ENCODE measurements around the gene GFM2. TPM values are rescaled to one million over a fixed set of nuclear protein-coding genes. Genes with fewer than 3 reads are reported as not detected.
A peak's percentile ranks its signal among the peaks of the same experiment; 100 is the strongest.

The GFM2 gene
- total RNA-seq, 1 donor from 2014 or later, result 32.0 TPM

DNA sequence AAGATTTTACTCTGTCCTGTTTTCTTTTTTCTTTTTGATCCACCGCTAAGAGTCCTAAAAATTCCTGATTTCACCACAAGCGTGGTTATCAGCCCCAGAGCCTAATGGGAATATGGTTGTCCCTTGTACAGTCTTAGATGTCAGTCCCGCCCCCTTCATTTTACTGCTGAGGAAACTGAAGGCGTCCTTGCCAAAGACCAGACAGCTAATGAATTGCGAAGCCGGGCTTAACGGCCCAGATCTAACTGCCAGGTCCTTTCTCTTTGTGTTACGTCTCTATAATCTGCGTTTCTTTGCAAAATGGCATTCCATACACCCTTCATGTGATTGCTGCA is 629 bp upstream of the GFM2 start:
- peaks cover 14% of the 10 kb centered on the region for H3K36me3 Mint-ChIP-seq
- H3K27ac Mint-ChIP-seq, result peak overlapping the region; percentile 91
- H3K9me3 Mint-ChIP-seq, result no peaks in the 10 kb centered on the region
- no peaks in the 10 kb centered on the region for H3K27me3 Mint-ChIP-seq
- H3K4me3 Mint-ChIP-seq, result peak overlapping the region; percentile 100
- DNase-seq (ENCODE audit: extremely low spot score, unreplicated experiment), result no peak
- H3K4me1 Mint-ChIP-seq (ENCODE audit: unreplicated experiment), result peaks cover 12% of the 10 kb centered on the region
- no peak for TF ChIP-seq CTCF (conservative IDR thresholded peaks at IDR 0.05)

- H3K27ac Mint-ChIP-seq, result peak overlapping the region; percentile 91
- no peaks in the 10 kb centered on the region for H3K9me3 Mint-ChIP-seq
- no peak for DNase-seq (ENCODE audit: extremely low spot score, unreplicated experiment)
- peak overlapping the region; percentile 100 for H3K4me3 Mint-ChIP-seq
- peaks cover 14% of the 10 kb centered on the region for H3K36me3 Mint-ChIP-seq
- H3K4me1 Mint-ChIP-seq (ENCODE audit: unreplicated experiment), result peaks cover 12% of the 10 kb centered on the region
- no peaks in the 10 kb centered on the region for H3K27me3 Mint-ChIP-seq
- peak; percentile 72 for TF ChIP-seq CTCF (conservative IDR thresholded peaks at IDR 0.05)
These were observed 484 bp downstream of the GFM2 start for GRCh38 chr5:74766418-74766848.

GRCh38 chr5:74765929-74766328 is 988 bp downstream of the GFM2 start:
- H3K9me3 Mint-ChIP-seq, result no peaks in the 10 kb centered on the region
- H3K4me3 Mint-ChIP-seq, result peak overlapping the region; percentile 100
- TF ChIP-seq CTCF (conservative IDR thresholded peaks at IDR 0.05), result no peak
- peaks cover 14% of the 10 kb centered on the region for H3K36me3 Mint-ChIP-seq
- H3K27me3 Mint-ChIP-seq, result no peaks in the 10 kb centered on the region
- no peak for DNase-seq (ENCODE audit: extremely low spot score, unreplicated experiment)
- H3K27ac Mint-ChIP-seq, result peak overlapping the region; percentile 91
- H3K4me1 Mint-ChIP-seq (ENCODE audit: unreplicated experiment), result peaks cover 12% of the 10 kb centered on the region

- TF ChIP-seq CTCF (conservative IDR thresholded peaks at IDR 0.05), result no peak
- H3K4me3 Mint-ChIP-seq, result peak overlapping the region; percentile 100
- peaks cover 9% of the 10 kb centered on the region for H3K36me3 Mint-ChIP-seq
- H3K27ac Mint-ChIP-seq, result peak overlapping the region; percentile 83
- peaks cover 12% of the 10 kb centered on the region for H3K4me1 Mint-ChIP-seq (ENCODE audit: unreplicated experiment)
- no peaks in the 10 kb centered on the region for H3K9me3 Mint-ChIP-seq
- no peak for DNase-seq (ENCODE audit: extremely low spot score, unreplicated experiment)
- H3K27me3 Mint-ChIP-seq, result no peaks in the 10 kb centered on the region
These were observed 1.7 kb downstream of the GFM2 start for GRCh38 chr5:74765201-74765600.

DNA sequence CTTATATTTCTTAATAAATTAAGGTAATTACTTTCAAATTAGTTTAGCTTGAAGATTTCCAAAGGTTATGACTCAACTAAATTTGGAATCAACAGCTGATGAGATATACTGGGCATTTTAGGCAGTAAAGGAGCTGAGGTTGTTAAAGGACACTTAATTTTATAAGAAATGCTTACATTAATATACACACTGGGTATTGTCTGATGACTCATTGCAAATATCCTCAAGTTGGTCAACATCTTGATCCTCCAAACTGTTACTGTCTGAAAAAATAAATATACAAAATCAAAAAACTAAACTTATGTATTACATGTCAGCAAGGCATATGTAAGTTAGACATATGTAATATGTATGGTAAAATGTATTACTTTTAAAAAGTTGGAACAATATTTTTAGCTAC is 3.4 kb downstream of the GFM2 start:
- DNase-seq (ENCODE audit: extremely low spot score, unreplicated experiment), result no peak
- no peaks in the 10 kb centered on the region for H3K27me3 Mint-ChIP-seq
- H3K4me1 Mint-ChIP-seq (ENCODE audit: unreplicated experiment), result peaks cover 12% of the 10 kb centered on the region
- peaks cover 6% of the 10 kb centered on the region for H3K36me3 Mint-ChIP-seq
- H3K27ac Mint-ChIP-seq, result no peak overlapping the region
- H3K4me3 Mint-ChIP-seq, result no peak overlapping the region
- TF ChIP-seq CTCF (conservative IDR thresholded peaks at IDR 0.05), result no peak
- no peaks in the 10 kb centered on the region for H3K9me3 Mint-ChIP-seq

- H3K36me3 Mint-ChIP-seq, result peaks cover 13% of the 10 kb centered on the region
- no peaks in the 10 kb centered on the region for H3K27me3 Mint-ChIP-seq
- H3K9me3 Mint-ChIP-seq, result no peaks in the 10 kb centered on the region
- H3K27ac Mint-ChIP-seq, result no peak overlapping the region
- peaks cover 12% of the 10 kb centered on the region for H3K4me1 Mint-ChIP-seq (ENCODE audit: unreplicated experiment)
- no peak for DNase-seq (ENCODE audit: extremely low spot score, unreplicated experiment)
- TF ChIP-seq CTCF (conservative IDR thresholded peaks at IDR 0.05), result no peak
- no peak overlapping the region for H3K4me3 Mint-ChIP-seq
These were observed 4.3 kb downstream of the GFM2 start for GRCh38 chr5:74762599-74762998.
